ENCODE results near the gene CD1B.

- no peak for TF ChIP-seq CTCF (IDR thresholded peaks at IDR 0.05)
- TF ChIP-seq POLR2A (IDR thresholded peaks at IDR 0.05), result no peak
Observed at GRCh38 chr1:158290321-158290844, 40.9 kb downstream of the CD1B start.
